Mammary epithelial cell (primary cell): ENCODE data around the gene FHIT.

Experiments
- EZH2 ChIP-seq: IDR thresholded peaks from 2 replicates; pipeline ENCODE4 v1.6.1; 2012; ENCODE audit warnings: low read length, inconsistent platforms, borderline replicate concordance
- TF ChIP-seq, protein P1 (sequence below), 2 donors: IDR thresholded peaks in 1 of 2; conservative IDR thresholded peaks in 1 of 2; 2 replicates each; pipeline ENCODE4 v1.5.1; 2011 to 2012; ENCODE audit warnings: inconsistent platforms in 2 of 2, low read length in 2 of 2, mild to moderate bottlenecking in 2 of 2, control low read depth in 1 of 2, low read depth in 1 of 2; ENCODE audit not compliant: insufficient read depth in 1 of 2; ENCODE audit errors: extremely low read depth in 1 of 2

DNA sequence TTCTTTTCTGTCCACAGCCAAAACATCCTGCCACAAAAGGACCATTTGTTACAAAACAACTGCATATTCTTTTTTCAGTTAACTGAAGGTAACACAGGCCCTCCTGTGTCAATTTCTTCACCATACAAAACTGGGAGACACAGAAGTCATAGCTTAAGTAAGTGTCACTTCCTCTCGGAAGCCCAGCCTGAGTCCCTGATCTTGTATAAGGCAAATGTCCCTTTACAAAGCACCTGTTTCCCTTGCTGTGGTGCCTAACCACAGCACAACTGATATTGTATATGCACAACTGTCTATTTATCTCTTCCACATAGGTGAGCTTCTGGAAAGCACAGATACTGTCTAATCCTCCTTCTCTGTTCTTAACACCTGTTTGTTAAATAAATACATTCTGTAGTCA, 293.7 kb downstream of the FHIT start:
- TF ChIP-seq, protein P1, sequence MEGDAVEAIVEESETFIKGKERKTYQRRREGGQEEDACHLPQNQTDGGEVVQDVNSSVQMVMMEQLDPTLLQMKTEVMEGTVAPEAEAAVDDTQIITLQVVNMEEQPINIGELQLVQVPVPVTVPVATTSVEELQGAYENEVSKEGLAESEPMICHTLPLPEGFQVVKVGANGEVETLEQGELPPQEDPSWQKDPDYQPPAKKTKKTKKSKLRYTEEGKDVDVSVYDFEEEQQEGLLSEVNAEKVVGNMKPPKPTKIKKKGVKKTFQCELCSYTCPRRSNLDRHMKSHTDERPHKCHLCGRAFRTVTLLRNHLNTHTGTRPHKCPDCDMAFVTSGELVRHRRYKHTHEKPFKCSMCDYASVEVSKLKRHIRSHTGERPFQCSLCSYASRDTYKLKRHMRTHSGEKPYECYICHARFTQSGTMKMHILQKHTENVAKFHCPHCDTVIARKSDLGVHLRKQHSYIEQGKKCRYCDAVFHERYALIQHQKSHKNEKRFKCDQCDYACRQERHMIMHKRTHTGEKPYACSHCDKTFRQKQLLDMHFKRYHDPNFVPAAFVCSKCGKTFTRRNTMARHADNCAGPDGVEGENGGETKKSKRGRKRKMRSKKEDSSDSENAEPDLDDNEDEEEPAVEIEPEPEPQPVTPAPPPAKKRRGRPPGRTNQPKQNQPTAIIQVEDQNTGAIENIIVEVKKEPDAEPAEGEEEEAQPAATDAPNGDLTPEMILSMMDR (conservative IDR thresholded peaks at IDR 0.05 in 1 of 2, IDR thresholded peaks at IDR 0.05 in 1 of 2; ENCODE audit: extremely low read depth in 1 of 2, insufficient read depth in 1 of 2, low read depth in 1 of 2, low read length in 2 of 2): no peak
- TF ChIP-seq EZH2: no peak
